Caco-2 (cell line): Measurements from ENCODE around the gene TLCD3B. TPM values are rescaled to one million over a fixed set of nuclear protein-coding genes. Genes with fewer than 3 reads are reported as not detected.

Source experiments
- BruUV-seq: library from RNA; stranded (reverse); fragments of 400-500 nt; replicated peaks from 2 replicates; lab custom pipeline; 2021; lab: Mats Ljungman, UMichigan
- CTCF ChIA-PET: fragments of 300-600 bp; sonication (Branson Sonifier 250); formaldehyde crosslinking; loops from one replicate; lab custom pipeline; 2022; ENCODE audit warnings: antibody characterized with exemption; lab: Charles Lee
- POLR2A ChIA-PET: fragments of 300-600 bp; sonication (Branson Sonifier 250); formaldehyde crosslinking; loops from one replicate; lab custom pipeline; 2022; ENCODE audit warnings: antibody characterized with exemption; lab: Charles Lee
- DNase-seq, 2 experiments: peaks; one replicate each; pipeline versions ENCODE4 v3.0.0 to v3.0.0-alpha.2; 2020 to 2022
- H3K27me3 ChIP-seq: replicated peaks from 2 replicates; pipeline ENCODE4 v1.6.0; 2011; ENCODE audit warnings: low read length; ENCODE audit not compliant: control insufficient read depth, insufficient read depth
- H3K36me3 ChIP-seq: 2 replicates; pipeline ENCODE4 v1.5.1; 2011; ENCODE audit warnings: low read length; ENCODE audit not compliant: control insufficient read depth, insufficient read depth
- H3K4me1 ChIP-seq: fragments of 250-450 bp; sonication (Bioruptor Pico); 2 replicates; pipeline ENCODE4 v1.5.1; 2020; ENCODE audit warnings: mild to moderate bottlenecking
- H3K4me3 ChIP-seq: 2 replicates; pipeline ENCODE4 v1.5.1; 2011; ENCODE audit warnings: low read depth, mild to moderate bottlenecking, control low read depth, low read length
- H3K9me3 ChIP-seq: fragments of 250-450 bp; sonication (Bioruptor Pico); 2 replicates; pipeline ENCODE4 v1.5.1; 2020; ENCODE audit warnings: mild to moderate bottlenecking, moderate library complexity
- H3K27ac Mint-ChIP-seq: one replicate; pipeline ENCODE4 v1.8.0; 2022; ENCODE audit warnings: mixed read lengths; ENCODE audit not compliant: unreplicated experiment
- H3K27me3 Mint-ChIP-seq: one replicate; pipeline ENCODE4 v1.8.0; 2022; ENCODE audit warnings: mixed read lengths; ENCODE audit not compliant: insufficient read depth, unreplicated experiment
- H3K36me3 Mint-ChIP-seq: one replicate; pipeline ENCODE4 v1.8.0; 2022; ENCODE audit warnings: mild to moderate bottlenecking, mixed read lengths; ENCODE audit not compliant: insufficient read depth, unreplicated experiment
- H3K4me1 Mint-ChIP-seq: one replicate; pipeline ENCODE4 v1.8.0; 2022; ENCODE audit warnings: low read depth, mixed read lengths; ENCODE audit not compliant: unreplicated experiment
- H3K4me3 Mint-ChIP-seq: one replicate; pipeline ENCODE4 v1.8.0; 2022; ENCODE audit warnings: mild to moderate bottlenecking, moderate library complexity, mixed read lengths; ENCODE audit not compliant: unreplicated experiment
- H3K9me3 Mint-ChIP-seq: one replicate; pipeline ENCODE4 v1.8.0; 2022; ENCODE audit warnings: mixed read lengths; ENCODE audit not compliant: unreplicated experiment
- CTCF ChIP-seq, 2 experiments: fragments of 200-600 bp in 1 of 2; IDR thresholded peaks; 1 replicate in 1 of 2; 2 replicates in 1 of 2; pipeline versions ENCODE4 v1.5.1 to v1.8.0; 2011 to 2022; ENCODE audit warnings: antibody characterized with exemption in 1 of 2, control low read depth in 1 of 2, inconsistent platforms in 1 of 2, low read depth in 1 of 2, low read length in 1 of 2, mild to moderate bottlenecking in 1 of 2, moderate library complexity in 1 of 2; ENCODE audit not compliant: insufficient read depth in 1 of 2, severe bottlenecking in 1 of 2, unreplicated experiment in 1 of 2
- intact Hi-C: fragments of 100-400 bp; cut with micrococcal nuclease; formaldehyde crosslinking; loops from one replicate; pipeline ENCODE4 v1.10.0; 2022; ENCODE audit not compliant: unreplicated experiment
- total RNA-seq: library from RNA; stranded (reverse); gene quantifications from 2 replicates; pipeline ENCODE4 v1.2.3, GENCODE V29; 2022

Gene TLCD3B
- total RNA-seq, 1 experiment from 2014 or later, result 0.48 TPM

- TF ChIP-seq CTCF (IDR thresholded peaks at IDR 0.05; ENCODE audit: insufficient read depth in 1 of 2, low read depth in 1 of 2, low read length in 1 of 2, severe bottlenecking in 1 of 2, unreplicated experiment in 1 of 2), result no peak
- intact Hi-C loops, result no loop called here
- Histone ChIP-seq H3K4me3 (no peak overlapping the region), H3K27me3 (no peaks in the 10 kb centered on the region; the same call in 1 of the 2 replicates), H3K9me3 (no peaks in the 10 kb centered on the region), H3K36me3 (no peaks in the 10 kb centered on the region), H3K4me1 (no peaks in the 10 kb centered on the region)
- CTCF ChIA-PET, result no interaction called here
- BruUV-seq, result no TSS peak
- no peak overlapping the region for H3K27ac Mint-ChIP-seq
- peaks cover 12% of the 10 kb centered on the region for H3K27me3 Mint-ChIP-seq
- H3K4me3 Mint-ChIP-seq, result no peak overlapping the region
- peaks cover 7% of the 10 kb centered on the region for H3K4me1 Mint-ChIP-seq
- no peak for DNase-seq
- no peaks in the 10 kb centered on the region for H3K36me3 Mint-ChIP-seq
- H3K9me3 Mint-ChIP-seq, result no peaks in the 10 kb centered on the region
- POLR2A ChIA-PET, result no interaction called here
Observed at GRCh38 chr16:30030011-30030685, 923 bp downstream of the TLCD3B start.

- H3K27me3 ChIP-seq, result no peaks in the 10 kb centered on the region; the same call in 1 of the 2 replicates
- no peak overlapping the region for H3K4me3 ChIP-seq
- POLR2A ChIA-PET, result no interaction called here
- Mint-ChIP-seq H3K4me1 (peaks cover 7% of the 10 kb centered on the region), H3K4me3 (no peak overlapping the region), H3K36me3 (no peaks in the 10 kb centered on the region), H3K27ac (no peak overlapping the region), H3K9me3 (no peaks in the 10 kb centered on the region), H3K27me3 (peaks cover 15% of the 10 kb centered on the region)
- no TSS peak for BruUV-seq
- H3K4me1 ChIP-seq, result no peaks in the 10 kb centered on the region
- peak in 1 of 2 experiments; percentile 67 for DNase-seq
- CTCF ChIA-PET, result interaction anchor here (0.6 to 0.9 kb wide), 3 partner anchors 160 to 273 kb away, joined by 3 to 4 read pairs (median 3); partner anchors contain the start of gene PAGR1
- intact Hi-C loops, result loop anchor here (10.0 kb wide), 1 partner anchor 134 kb away; the partner anchor contains the start of gene SEZ6L2
- TF ChIP-seq CTCF (IDR thresholded peaks at IDR 0.05; ENCODE audit: insufficient read depth in 1 of 2, low read depth in 1 of 2, low read length in 1 of 2, severe bottlenecking in 1 of 2, unreplicated experiment in 1 of 2), result no peak
- H3K36me3 ChIP-seq, result no peaks in the 10 kb centered on the region
- H3K9me3 ChIP-seq, result no peaks in the 10 kb centered on the region
Observed at GRCh38 chr16:30028438-30029076, 2.5 kb downstream of the TLCD3B start.

- ChIA-PET POLR2A (no interaction called here), CTCF (interaction anchor here (0.6 to 0.9 kb wide), 2 partner anchors 212 to 272 kb away, joined by 3 read pairs; partner anchors contain the start of gene PAGR1)
- no peaks in the 10 kb centered on the region for H3K36me3 Mint-ChIP-seq
- no TSS peak for BruUV-seq
- H3K9me3 ChIP-seq, result no peaks in the 10 kb centered on the region
- H3K27me3 ChIP-seq, result no peaks in the 10 kb centered on the region; the same call in 1 of the 2 replicates
- no peak for TF ChIP-seq CTCF (IDR thresholded peaks at IDR 0.05; ENCODE audit: insufficient read depth in 1 of 2, low read depth in 1 of 2, low read length in 1 of 2, severe bottlenecking in 1 of 2, unreplicated experiment in 1 of 2)
- H3K4me3 Mint-ChIP-seq, result no peak overlapping the region
- intact Hi-C loops, result loop anchor here (10.0 kb wide), 1 partner anchor 133 kb away; the partner anchor contains the start of gene SEZ6L2
- peaks cover 15% of the 10 kb centered on the region for H3K27me3 Mint-ChIP-seq
- peaks cover 7% of the 10 kb centered on the region for H3K4me1 Mint-ChIP-seq
- H3K9me3 Mint-ChIP-seq, result no peaks in the 10 kb centered on the region
- no peaks in the 10 kb centered on the region for H3K4me1 ChIP-seq
- DNase-seq, result no peak
- H3K4me3 ChIP-seq, result no peak overlapping the region
- no peaks in the 10 kb centered on the region for H3K36me3 ChIP-seq
- H3K27ac Mint-ChIP-seq, result no peak overlapping the region
Observed at GRCh38 chr16:30027588-30028437, 3.3 kb downstream of the TLCD3B start.
